CD4-positive, alpha-beta T cell treated with Interleukin-17A for 1 hour (primary cell): ENCODE data around the gene WSCD2.
A peak's percentile ranks its signal among the peaks of the same experiment; 100 is the strongest.

Source experiments
- DNase-seq: peaks from one replicate; pipeline ENCODE4 v3.0.0-alpha.2; 2020

WSCD2 gene

DNA sequence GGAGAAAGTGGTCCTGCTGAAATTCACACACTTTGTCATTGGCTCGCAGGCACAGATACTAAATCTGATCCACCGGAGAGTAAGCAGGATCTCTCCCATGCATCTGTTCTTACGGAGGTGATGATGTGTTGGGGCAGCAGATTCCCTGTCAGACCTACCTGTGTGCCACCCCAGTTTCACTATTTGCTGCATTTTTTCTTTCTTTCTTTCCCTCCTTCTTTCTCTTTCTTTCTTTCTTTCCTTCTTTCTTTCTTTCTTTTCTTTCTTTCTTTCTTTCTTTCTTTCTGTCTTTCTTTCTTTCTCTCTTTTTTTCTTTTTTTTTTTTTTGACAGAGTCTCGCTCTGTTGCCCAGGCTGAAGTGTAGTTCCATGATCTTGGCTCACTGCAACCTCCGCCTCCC lies 37.4 kb downstream of the WSCD2 start:
- DNase-seq = no peak

DNA sequence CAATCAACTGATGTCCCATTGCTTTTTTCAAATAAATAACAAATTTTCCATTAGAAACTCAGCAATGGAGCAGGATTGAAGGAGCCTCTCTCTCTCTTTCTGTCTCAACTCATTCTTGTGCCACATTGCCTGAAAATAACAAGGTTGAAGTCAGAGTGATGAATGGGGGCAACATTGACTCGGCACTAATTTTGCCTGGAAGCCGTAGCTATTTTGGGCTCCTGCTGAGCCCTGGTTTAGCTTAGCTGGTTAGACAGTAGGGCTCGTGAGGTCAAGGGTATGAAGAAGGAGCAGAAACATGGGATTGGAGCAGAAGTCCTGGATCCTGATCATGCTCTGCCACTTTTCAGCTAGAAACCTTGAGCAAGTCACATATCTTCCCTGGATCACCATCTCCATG lies 38.9 kb downstream of the WSCD2 start:
- no peak for DNase-seq

DNA sequence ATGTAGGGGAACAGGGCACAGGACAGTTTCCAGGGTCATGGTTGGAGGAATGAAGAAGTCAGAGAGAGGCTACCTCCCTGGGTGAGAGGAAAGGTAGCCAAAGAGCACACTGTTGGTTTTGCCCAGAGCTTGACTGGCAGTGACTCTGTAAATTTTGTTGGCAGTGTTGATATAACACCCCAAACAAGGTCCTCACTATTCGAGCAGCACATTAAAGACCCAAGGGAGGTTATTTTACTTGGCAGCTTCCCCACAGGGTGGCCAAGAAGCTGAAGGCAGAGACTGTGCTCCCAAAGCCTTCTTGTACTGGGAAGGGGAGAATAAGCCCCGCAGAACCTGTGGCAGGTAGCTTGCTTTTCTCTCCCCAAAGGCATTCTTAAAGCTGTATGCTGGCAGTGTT lies 40.6 kb downstream of the WSCD2 start:
- no peak for DNase-seq

DNA sequence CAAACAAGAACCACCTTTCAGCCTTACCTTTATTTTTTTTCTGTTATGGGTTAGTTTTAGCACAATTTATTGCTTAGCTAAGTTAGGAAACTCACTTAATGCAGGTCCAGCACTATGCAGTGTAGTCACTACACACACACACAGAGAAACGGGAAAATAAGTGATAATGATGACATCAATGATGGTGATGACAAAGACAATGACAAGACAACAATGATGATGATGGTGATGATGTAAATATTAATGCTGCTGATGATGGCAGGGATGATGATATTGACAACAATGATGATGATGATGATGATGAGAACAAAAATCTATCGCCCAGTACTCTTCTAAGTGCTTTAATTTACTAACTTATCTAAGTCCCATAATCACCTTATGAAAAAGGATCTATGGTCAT lies 41.1 kb downstream of the WSCD2 start:
- no peak for DNase-seq

DNA sequence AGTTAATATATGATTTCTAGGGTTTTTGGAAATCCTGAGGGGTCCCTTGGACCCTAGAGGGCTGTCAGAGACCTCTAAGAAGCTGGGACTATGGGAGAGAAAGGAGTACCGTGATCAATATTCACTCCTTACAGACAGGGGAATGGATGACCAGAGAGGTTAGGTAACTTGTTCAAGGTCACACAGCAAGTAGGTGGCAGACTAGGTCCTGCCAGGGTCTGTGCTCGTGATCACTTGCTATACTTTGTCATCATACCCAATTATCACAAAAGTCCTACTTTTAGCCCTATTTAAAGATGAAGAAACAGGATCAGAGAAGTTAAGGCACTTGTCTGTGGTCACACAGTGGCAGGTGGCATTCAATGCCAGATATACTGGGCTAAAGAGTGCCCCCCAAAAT lies 42.9 kb downstream of the WSCD2 start:
- no peak for DNase-seq

DNA sequence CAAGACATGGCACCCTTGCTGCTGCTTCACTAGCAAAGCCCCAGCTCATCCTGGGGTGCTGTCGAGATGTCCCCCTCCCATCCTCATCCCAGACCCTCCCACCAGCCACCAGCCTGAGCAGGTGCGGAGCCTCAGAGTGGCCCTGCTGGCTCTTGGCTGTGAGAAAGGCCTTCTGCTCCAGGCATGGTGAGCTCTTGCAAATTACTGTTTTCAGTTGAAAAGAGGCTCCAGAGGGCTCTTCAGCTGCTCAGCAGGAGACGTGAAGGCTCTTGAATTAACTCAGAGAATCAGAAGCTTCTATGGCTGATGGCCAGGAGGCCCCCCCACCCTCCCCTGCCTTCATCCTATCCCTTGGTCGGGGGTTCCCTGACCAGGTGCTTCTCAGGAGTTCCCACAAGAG lies 44.1 kb downstream of the WSCD2 start:
- no peak for DNase-seq

DNA sequence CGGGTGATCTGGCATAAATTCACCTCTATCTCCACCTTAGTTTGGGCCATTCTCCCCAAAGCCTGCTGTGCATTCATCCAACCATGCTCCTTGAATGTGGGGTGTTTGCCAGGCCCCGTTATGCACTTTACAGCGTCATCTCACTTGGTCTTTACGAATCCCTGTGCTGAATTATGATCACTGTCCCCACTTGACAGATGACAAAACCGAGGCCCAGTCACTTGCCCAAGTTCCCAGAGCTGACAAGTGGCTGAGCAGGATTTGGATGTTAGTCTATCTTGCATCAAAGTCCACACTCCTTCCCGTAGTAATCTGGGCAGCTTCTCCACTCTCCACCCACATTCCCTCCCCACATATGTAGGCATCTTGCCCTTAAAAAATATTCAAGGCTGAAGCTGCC lies 44.8 kb downstream of the WSCD2 start:
- DNase-seq = no peak

DNA sequence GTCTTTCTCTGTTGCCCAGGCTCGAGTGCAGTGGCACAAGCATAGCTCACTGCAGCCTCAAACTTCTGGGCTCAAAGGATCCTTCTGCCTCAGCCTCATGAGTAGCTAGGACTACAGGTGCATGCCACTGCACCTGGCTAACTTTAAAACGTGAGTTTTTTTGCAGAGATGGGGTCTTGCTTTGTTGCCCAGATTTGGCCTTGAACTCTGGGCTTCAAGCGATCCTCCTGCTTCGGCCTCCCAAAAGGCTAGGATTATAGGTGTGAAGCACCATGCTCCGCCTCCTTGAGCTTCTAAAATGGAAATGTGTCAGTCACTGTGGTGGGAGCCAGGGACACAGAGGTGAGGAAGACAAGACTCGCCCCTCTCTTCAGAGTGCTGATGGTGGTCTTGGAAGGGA lies 45.6 kb downstream of the WSCD2 start:
- no peak for DNase-seq

DNA sequence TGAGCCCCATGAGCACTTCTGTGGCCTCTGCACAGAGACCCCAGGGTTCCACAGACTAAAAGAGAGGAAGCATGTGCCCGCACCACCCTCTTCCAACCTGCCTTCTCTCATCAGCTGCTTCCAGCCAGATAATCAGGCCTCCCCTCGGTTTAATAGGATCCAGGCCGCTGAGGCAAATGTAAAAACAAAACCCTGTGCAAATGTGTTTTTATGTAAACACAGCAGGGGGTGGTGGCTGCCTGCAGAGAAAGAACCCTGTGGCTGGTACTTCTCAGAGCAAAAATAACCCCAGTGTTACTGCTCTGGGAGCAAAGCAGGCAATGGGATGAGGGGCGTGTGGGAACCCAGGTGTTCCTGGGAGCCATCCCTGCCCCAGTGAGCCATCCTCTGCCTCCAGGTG lies 46.2 kb downstream of the WSCD2 start:
- DNase-seq = no peak

DNA sequence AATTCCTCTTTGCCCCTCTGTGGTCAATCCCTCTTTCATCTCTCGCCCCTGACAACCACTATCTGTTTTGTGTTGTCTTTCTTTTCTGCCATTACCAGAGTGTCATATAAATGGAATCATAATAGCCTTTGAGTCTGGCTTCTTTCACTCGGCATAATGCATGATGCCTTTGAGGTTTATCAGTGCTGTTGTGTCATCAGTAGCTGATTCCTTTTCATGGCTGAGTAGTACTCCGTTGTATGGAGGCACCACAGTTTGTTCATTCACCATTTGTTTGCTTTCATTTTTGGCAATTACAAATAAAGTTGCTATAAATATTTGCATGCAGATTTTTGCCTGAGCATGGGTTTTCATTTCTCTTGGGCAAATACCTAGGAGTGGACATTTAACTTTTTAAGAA lies 47.2 kb downstream of the WSCD2 start:
- DNase-seq = no peak

DNA sequence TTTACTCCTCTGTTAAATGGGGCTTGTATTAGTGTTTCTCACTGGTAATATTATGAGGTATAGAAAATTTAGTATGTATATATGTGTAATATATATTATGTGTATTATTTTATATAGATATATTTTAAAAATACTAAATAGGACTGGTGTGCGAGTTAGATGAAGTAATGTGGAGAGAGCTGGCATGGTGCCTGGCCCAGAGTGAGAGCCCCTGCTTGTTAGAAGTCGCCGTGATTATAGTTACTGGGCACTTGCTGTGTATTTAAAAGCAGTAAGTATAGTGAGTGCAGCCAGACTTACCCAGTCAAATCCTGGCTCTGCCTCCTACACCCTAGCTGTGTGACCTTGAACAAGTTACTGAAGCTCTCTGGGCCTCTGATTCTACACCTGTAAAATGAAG lies 48.0 kb downstream of the WSCD2 start:
- no peak for DNase-seq

DNA sequence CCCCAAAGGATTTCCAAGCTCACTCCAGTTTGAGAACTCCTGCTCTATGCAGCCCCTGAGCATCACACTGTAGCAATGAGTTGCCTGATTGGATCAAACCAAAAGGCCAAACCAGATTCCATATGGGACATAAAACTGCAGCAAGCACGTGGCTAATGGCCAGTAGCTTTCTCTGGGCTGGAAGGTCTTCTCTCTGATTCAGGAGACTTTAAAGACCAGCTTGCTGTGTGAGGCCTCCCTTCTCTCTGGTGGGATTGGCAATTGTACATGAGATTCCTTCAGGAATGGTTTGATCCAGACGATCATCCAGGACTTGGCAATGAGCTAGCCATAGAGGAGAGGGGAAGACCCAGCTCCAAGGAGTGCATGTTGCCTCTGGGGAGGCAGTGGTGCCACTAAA lies 50.2 kb downstream of the WSCD2 start:
- no peak for DNase-seq

DNA sequence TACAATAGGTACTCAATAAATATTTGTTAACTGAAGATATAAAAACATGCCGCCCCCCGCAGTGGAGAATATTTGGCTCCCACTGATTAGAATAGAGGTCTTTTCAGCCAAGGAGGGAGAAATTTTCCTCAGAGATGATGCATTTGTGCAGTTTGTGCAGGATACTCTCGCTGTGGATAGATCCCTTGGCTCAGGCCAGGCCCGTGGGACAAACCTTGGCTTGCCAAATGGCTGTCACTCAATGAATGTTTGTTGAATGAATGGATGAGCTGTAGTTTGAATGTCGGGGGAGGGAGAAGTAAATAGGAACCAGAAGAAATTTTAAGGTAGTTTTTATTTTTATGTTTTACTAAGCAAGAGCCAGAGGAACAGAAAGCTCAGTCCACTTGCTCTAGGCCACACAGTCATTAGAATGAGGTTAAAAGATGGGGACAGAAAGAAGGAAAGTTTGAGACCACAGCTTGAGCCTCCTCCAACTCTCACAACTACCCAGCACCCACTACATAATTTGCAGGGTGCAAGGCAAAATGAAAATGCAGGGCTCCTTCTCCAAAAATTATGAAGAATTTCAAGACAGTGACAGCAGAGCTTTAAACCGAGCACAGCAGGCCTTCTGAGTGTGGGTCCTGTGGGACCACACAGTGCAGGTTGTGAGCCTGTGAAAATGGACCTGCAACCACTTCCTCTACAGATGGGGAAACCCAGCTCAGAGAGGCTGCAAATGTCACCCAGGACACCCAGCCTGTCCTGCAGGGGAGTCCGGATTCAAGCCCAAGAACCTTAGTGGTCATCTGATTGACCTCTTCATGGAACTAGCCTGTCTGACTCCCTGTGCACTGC lies 51.4 kb downstream of the WSCD2 start:
- DNase-seq = no peak

DNA sequence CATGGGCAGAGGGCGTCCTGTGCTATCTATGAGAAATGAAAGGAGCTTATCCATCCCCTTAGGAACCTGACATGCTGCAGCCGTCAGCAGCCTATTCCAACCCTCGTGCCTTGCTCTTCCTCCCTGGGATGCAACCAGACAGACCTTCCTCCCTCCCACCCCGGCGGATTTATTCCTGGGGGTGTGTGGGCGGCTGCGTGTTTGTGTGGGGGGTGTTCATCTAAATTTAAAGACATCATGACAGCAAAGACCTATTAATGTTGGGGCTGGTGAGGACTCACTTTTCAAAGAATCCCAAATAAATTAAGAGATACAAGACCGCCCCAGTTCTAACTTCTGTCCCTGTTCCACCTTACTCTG lies 52.0 kb downstream of the WSCD2 start:
- DNase-seq = no peak

DNA sequence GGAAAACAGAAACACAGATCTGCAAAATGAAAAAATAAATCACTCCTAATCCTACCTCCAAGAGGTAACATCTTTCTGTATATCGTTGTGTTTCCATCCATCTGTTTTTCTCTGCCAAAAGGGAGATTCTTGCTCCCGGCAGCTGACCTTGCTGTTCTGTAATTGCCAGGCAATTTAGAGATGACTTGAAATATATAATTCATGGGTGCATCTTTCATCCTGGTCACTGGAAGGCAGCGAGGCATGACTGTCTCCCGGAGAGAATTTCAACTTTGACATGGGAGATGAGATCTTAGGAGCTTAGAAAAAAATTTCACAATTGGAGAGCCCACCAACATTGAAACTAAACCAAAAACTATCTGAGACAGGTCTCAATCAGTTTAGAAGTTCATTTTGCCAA lies 53.0 kb downstream of the WSCD2 start:
- DNase-seq = no peak

DNA sequence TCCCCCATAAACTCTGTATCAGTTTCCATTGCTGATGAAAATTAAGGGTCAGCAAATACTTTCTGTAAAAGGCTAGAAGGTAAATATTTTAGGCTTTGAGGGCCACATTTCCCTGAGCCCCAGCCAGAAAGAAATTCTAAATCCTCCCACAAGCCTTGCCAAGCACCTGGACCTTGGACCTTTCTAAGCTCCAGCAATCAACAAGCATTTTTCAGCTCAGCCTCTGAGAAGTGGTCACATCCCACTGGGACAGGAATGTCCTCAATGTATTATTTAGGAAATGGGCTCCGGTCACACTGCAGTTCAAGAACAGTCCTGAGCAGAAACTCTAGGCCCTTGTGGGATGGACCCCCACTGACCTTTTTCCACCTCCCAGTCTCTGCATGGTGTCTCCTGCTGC lies 55.9 kb downstream of the WSCD2 start:
- DNase-seq = no peak

DNA sequence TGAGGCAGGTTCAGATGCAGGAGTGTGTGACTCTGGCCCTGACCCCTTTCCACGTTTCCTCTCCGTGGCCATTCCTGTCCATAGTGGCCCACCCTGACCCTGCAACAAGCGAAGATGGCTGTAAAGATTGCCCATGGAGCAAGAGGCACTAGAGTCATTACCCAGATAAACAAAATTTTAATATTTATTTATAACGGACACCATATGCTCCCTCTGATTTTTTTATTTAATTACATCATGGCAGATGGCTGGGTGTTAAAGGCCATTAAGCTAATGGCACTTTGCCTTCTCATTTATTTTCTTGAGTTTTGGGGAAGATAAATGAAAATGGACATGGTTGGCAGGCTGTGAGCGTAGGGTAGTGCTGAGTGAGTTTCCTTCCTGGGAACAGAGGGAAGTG lies 58.7 kb downstream of the WSCD2 start:
- no peak for DNase-seq

DNA sequence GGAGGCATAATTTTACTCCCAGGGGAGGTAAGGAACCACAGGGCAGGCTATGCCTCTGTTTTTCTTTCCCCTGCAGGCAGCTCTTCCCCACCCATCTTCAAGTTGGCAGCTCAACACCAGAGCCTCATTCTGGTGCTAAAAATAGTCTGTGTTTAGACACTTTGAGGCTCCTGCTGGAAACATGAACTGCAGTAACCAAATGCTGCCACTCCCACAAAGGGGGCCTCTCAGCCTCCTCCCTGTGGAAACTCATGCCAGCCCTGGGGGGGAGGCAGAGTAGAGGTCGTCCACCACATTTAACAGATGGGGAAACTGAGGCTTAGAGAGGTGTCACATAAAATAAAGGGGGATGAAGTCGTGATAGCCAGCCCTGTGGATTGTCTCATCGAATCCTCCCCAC lies 61.4 kb downstream of the WSCD2 start:
- DNase-seq = no peak

DNA sequence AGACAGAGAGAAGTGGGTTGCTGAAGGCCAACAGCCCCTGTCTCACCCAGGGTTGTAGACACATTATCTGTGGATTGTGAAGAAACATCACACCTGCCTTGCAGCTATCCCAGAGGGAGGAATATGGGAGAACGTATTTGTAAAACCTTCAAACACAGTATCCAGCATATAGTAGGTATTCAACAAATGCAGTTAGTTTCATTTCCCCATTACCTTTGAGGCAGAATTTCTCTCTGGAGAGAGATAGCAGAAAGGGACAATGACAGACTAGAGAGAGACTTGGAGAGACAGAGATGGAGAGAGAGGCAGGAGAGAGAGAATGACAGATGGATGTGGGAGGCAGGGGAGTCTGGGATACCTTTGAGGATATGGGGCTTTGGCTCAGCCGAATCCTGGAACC lies 62.0 kb downstream of the WSCD2 start:
- DNase-seq = no peak

DNA sequence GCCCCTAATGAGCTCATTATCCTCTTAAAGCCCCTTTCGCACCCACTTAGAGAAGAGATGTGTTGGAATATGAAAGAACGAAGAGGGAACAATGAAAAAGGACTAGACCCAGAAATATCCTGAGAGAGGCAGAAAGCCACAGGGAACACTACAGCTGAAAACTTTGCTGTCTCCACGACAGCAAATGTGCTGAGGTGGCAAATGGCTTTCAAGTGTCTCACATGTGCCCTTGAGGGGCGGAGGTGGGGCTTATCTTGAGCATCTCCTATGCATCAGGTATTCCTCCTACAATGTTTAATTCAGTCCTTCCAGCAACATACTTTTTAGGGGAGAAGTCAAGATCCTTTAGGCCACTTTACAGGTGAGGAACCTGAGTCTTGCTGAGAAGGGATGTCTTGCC lies 62.9 kb downstream of the WSCD2 start:
- no peak for DNase-seq

DNA sequence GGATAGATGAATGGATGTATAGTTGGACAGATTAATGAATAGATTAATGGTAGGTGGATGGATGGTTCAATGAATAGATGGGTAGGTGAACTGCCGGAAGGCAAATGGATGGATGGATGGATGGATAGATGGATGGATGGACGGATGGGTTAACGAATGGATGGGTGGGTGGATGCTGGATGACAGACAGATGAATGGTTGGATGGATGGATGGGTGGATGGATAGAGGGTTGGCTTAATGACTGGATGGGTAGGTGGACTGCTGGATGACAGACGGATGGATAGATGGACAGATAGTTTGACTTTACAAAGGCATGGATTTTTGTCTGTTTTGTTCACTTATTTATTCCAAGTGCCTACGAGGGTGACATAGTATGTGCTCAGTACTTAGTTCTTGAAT lies 64.4 kb downstream of the WSCD2 start:
- no peak for DNase-seq

DNA sequence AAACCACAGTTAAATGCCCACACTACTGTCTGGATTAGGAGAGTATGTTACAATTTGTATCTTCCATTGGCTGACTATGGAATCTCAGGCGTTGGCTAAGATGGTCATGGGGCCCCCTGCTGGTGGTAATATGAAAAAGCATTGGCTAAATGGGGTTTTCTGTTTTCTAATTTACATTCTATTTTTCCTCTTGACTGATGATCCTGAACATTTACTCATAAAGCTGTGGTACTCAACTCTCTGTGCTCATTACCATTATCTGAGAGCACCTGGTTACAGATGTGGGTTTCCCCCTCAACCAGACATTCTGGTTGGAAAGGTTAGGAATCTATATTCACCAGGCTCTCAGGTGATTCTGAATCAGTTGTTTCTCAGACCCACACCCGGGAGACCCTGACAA lies 64.8 kb downstream of the WSCD2 start:
- DNase-seq = peak; percentile 20

DNA sequence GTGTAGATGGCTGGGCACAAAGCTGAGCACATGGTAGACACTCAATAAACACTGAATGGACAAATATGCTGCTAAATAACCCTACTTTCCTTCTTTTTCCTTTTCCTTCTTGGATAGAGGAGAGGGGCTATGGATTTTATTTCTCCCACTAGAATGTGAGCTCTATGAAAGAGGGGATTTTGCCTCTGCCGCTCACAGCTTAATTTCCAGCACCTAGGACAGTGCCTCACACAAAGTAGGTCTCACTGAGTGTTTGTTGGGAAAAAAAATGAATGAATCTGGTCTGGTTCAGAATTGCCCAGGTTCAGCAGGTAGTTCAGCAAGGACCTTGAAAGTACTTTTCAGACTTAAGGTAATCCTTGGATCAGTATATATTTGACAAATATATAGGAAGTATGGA lies 65.5 kb downstream of the WSCD2 start:
- DNase-seq = no peak

DNA sequence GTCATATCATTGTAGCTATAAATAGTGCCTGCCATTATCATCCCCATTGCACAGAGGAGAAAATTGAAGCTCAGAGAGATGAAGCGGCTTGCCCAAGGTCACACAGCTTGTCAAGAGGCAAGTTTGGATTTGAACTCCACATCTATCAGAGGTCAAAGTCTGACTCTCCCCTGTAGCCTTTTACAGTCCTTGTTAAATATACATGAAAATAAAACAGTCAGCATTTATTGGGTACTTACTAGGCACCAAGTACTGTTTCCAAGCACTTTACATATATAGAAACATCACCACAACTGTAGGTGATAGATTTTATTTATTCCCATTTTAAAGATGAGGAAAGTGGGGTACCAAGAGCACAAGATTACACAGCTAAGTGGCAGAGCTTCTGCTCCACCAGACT lies 67.2 kb downstream of the WSCD2 start:
- DNase-seq = no peak

DNA sequence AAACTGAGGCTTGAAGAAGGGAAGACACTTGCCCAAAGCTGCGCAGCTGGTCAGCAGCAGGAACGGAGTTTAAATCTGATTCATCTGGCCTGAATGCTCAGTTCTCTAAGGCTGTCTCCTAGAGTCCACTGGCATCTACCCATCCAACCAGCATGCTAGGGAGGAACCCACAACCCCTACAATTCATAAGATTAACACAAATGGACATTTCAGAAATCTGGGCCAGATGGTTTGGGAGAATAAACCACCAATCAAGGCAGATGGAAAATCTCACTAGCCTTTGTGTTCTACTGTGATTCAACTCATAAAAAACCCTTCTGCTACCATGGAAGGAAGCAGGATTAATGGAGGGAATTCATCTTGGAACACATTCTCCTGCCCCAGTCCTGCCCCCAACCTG lies 67.8 kb downstream of the WSCD2 start:
- no peak for DNase-seq

DNA sequence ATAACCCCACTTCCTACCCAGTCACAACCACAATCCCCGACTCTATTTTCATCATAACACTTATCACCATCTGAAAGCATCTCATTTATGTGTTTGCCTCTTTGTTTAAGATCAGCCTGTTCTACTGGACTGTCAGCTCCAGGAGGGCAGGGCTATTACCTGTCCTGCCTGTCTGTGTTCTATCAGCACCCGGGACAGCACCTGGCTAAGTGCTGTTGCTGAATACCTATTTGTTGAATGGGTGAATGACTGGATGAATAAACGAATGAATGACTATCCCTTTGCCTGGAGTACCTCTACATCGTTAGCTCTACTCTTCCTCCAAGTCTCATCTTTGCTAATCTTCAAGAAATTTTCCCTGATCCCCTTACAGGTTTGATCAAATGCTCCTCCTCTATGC lies 69.0 kb downstream of the WSCD2 start:
- DNase-seq = no peak
